Endothelial cell (in vitro differentiated cells): ENCODE results near the gene REC114. TPM values are rescaled to one million over a fixed set of nuclear protein-coding genes. Genes with fewer than 3 reads are reported as not detected.

ENCODE experiments used
- DNase-seq: peaks from one replicate; pipeline ENCODE4 v3.0.0; 2021; ENCODE audit warnings: low spot score
- H3K27ac Mint-ChIP-seq: one replicate; pipeline ENCODE4 v1.8.0; 2021; ENCODE audit warnings: mixed read lengths, inconsistent platforms; ENCODE audit not compliant: unreplicated experiment
- H3K27me3 Mint-ChIP-seq: one replicate; pipeline ENCODE4 v1.8.0; 2021; ENCODE audit warnings: mild to moderate bottlenecking, moderate library complexity, mixed read lengths, inconsistent platforms; ENCODE audit not compliant: unreplicated experiment
- H3K36me3 Mint-ChIP-seq: one replicate; pipeline ENCODE4 v1.8.0; 2021; ENCODE audit warnings: mild to moderate bottlenecking, low read depth, mixed read lengths, inconsistent platforms; ENCODE audit not compliant: unreplicated experiment
- H3K4me1 Mint-ChIP-seq: one replicate; pipeline ENCODE4 v1.8.0; 2021; ENCODE audit warnings: mild to moderate bottlenecking, mixed read lengths, inconsistent platforms; ENCODE audit not compliant: unreplicated experiment
- H3K4me3 Mint-ChIP-seq: one replicate; pipeline ENCODE4 v1.8.0; 2021; ENCODE audit warnings: mild to moderate bottlenecking, mixed read lengths, inconsistent platforms; ENCODE audit not compliant: unreplicated experiment
- H3K9me3 Mint-ChIP-seq: one replicate; pipeline ENCODE4 v1.8.0; 2021; ENCODE audit warnings: mixed read lengths, inconsistent platforms; ENCODE audit not compliant: unreplicated experiment
- total RNA-seq: library from RNA; stranded (reverse); fragmentation: NEBNext Ultra II Directional; extraction: Animal tissue kit (Norgen Biotek cat#: 25700); gene quantifications from one replicate; pipeline ENCODE4 v1.2.1, GENCODE V29; 2021; ENCODE audit not compliant: unreplicated experiment
- TF ChIP-seq, protein P1 (sequence below): fragments of 200-600 bp; sonication (generic); IDR thresholded peaks from one replicate; pipeline ENCODE4 v1.5.0; 2021; ENCODE audit warnings: antibody characterized with exemption; ENCODE audit not compliant: unreplicated experiment

The REC114 gene
- total RNA-seq, 1 donor from 2014 or later = not detected

DNA sequence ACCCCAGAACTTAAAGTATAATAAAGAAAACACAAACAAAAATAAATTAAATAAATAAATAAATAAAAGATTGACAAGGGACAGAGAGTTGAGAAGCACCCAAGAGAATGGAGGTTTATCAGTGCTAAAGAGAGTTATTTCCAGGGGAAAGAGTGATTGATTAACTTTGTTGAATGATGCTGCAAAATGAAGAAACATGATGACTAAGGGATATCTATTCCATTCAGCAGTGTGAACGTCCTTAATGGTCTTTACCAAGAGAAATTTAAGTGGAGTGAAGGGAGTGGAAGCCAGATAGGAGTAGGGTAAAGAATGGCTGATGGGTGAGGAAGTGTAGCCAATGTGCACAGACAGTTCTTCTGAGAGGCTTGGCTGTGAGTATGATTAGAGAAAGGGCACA, 11.1 kb downstream of the REC114 start:
- Mint-ChIP-seq H3K4me3 (no peak overlapping the region), H3K27me3 (no peaks in the 10 kb centered on the region), H3K36me3 (no peaks in the 10 kb centered on the region), H3K27ac (no peak overlapping the region), H3K9me3 (no peaks in the 10 kb centered on the region), H3K4me1 (no peaks in the 10 kb centered on the region)
- TF ChIP-seq, protein P1, sequence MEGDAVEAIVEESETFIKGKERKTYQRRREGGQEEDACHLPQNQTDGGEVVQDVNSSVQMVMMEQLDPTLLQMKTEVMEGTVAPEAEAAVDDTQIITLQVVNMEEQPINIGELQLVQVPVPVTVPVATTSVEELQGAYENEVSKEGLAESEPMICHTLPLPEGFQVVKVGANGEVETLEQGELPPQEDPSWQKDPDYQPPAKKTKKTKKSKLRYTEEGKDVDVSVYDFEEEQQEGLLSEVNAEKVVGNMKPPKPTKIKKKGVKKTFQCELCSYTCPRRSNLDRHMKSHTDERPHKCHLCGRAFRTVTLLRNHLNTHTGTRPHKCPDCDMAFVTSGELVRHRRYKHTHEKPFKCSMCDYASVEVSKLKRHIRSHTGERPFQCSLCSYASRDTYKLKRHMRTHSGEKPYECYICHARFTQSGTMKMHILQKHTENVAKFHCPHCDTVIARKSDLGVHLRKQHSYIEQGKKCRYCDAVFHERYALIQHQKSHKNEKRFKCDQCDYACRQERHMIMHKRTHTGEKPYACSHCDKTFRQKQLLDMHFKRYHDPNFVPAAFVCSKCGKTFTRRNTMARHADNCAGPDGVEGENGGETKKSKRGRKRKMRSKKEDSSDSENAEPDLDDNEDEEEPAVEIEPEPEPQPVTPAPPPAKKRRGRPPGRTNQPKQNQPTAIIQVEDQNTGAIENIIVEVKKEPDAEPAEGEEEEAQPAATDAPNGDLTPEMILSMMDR = no peak
- no peak for DNase-seq

DNA sequence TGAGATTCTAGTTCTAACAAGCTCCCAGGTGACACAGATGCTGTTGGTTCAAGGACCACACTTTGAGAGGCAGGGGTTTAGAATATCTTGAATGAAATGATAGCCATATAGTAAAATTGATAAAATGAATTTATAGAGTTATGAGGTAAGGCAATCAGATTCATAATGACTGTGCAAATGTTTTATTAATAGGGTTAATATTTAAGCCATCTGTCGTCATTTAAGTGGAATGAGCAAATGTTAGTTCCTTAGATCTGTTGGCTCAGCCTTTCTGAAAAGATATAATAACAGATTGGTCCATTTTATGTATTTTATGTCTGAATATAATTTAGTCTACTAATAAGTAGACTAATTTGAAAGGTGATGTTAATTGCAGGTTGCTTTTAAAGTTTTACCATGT, 12.9 kb downstream of the REC114 start:
- no peak overlapping the region for H3K4me3 Mint-ChIP-seq
- no peaks in the 10 kb centered on the region for H3K36me3 Mint-ChIP-seq
- H3K9me3 Mint-ChIP-seq = no peaks in the 10 kb centered on the region
- DNase-seq = no peak
- TF ChIP-seq, protein P1 = no peak
- H3K27me3 Mint-ChIP-seq = no peaks in the 10 kb centered on the region
- no peak overlapping the region for H3K27ac Mint-ChIP-seq
- no peaks in the 10 kb centered on the region for H3K4me1 Mint-ChIP-seq

DNA sequence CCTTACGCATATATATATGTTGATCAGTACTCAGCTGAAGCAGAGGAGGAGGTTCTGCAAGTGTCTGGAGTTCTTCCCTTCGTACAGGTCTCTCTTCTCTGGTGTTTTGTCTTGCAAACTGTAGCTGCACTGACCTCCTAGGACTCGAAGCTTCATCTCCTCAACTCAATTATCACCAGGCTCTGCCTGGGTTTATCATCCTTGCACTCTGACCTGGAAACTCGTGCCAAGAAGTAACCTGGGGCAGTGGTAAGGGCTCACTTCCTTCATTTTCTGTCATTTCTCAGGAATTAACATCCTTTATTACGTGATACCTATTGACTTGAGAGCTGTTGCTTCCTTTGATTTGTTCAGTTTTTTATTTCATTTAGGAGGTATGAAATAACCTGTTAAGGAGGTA, 14.4 kb downstream of the REC114 start:
- H3K4me3 Mint-ChIP-seq = no peak overlapping the region
- no peak overlapping the region for H3K27ac Mint-ChIP-seq
- H3K9me3 Mint-ChIP-seq = no peaks in the 10 kb centered on the region
- H3K27me3 Mint-ChIP-seq = no peaks in the 10 kb centered on the region
- H3K4me1 Mint-ChIP-seq = no peaks in the 10 kb centered on the region
- H3K36me3 Mint-ChIP-seq = no peaks in the 10 kb centered on the region
- TF ChIP-seq, protein P1 = no peak
- DNase-seq = no peak

DNA sequence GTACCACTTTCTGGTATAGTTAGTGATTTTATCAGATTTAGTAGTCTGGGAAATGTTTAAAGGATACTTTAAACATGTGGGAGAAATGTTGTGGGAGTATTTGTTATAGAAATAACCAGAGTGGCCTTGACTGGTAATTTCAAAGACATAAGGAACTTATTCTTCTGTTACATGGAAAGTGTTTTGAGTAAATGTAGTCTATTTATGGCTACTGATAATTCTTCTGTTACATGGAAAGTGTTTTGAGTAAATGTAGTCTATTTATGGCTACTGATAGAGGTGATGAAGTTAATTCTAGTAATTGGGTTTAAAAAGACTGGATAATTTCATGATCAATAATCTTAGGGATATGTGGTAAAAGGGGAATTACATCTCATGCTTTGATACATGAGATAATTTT, 17.7 kb downstream of the REC114 start:
- no peak overlapping the region for H3K27ac Mint-ChIP-seq
- H3K4me1 Mint-ChIP-seq = no peaks in the 10 kb centered on the region
- no peak for DNase-seq
- H3K27me3 Mint-ChIP-seq = no peaks in the 10 kb centered on the region
- no peak overlapping the region for H3K4me3 Mint-ChIP-seq
- no peaks in the 10 kb centered on the region for H3K36me3 Mint-ChIP-seq
- no peaks in the 10 kb centered on the region for H3K9me3 Mint-ChIP-seq
- TF ChIP-seq, protein P1 = no peak

DNA sequence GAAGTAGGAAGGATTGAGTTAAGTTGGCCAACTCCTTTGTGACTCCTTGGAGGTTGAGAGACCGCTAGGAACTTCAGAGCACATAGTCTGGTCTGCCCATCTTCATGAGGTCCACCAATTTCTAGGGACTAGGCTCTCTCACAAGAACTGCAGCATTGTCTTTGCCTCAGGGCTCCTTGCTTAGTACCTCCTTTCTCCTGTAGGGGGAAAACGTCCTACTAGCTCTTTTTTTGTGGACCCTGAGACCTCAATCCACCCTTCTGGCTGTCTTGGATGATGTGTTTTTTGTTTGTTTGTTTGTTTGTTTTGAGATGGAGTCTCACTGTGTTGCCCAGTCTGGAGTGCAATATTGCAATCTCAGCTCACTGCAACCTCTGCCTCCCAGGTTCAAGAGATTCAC, 21.6 kb downstream of the REC114 start:
- H3K27me3 Mint-ChIP-seq = no peaks in the 10 kb centered on the region
- TF ChIP-seq, protein P1 = peak; percentile 46
- H3K4me3 Mint-ChIP-seq = no peak overlapping the region
- no peaks in the 10 kb centered on the region for H3K4me1 Mint-ChIP-seq
- peak; percentile 21 for DNase-seq
- H3K9me3 Mint-ChIP-seq = no peaks in the 10 kb centered on the region
- H3K36me3 Mint-ChIP-seq = no peaks in the 10 kb centered on the region
- H3K27ac Mint-ChIP-seq = no peak overlapping the region
